OCI-LY7 (cell line): ENCODE data around the gene PAPLN. TPM values are rescaled to one million over a fixed set of nuclear protein-coding genes. Genes with fewer than 3 reads are reported as not detected.

Experiments used
- BruUV-seq: library from RNA; stranded (reverse); fragments of 400-500 nt; replicated peaks from 2 replicates; lab custom pipeline; 2021; lab: Mats Ljungman, UMichigan
- CTCF ChIA-PET: fragments of 300-600 bp; sonication (Branson Sonifier 250); formaldehyde crosslinking; loops from one replicate; lab custom pipeline; 2022; ENCODE audit warnings: antibody characterized with exemption; ENCODE audit not compliant: unreplicated experiment; lab: Charles Lee
- POLR2A ChIA-PET: fragments of 300-600 bp; sonication (Branson Sonifier 250); formaldehyde crosslinking; loops from one replicate; lab custom pipeline; 2022; ENCODE audit warnings: antibody characterized with exemption; lab: Charles Lee
- DNase-seq: peaks from one replicate; pipeline ENCODE4 v3.0.0-alpha.2; 2015; ENCODE audit warnings: low spot score
- H2AFZ ChIP-seq: fragments of 200-600 bp; sonication (generic), shearing (Covaris generic); 2 replicates; pipeline ENCODE4 v1.6.1; 2014; ENCODE audit warnings: mild to moderate bottlenecking, antibody characterized with exemption, low read length, moderate library complexity
- H3K27ac ChIP-seq: fragments of 200-600 bp; sonication (generic); 2 replicates; pipeline ENCODE4 v1.5.1; 2014; ENCODE audit warnings: mixed run types, low read depth, mild to moderate bottlenecking, moderate library complexity, low read length, inconsistent platforms; ENCODE audit not compliant: poor library complexity, severe bottlenecking
- H3K36me3 ChIP-seq: fragments of 200-600 bp; sonication (generic); 2 replicates; pipeline ENCODE4 v1.6.1; 2014; ENCODE audit warnings: mild to moderate bottlenecking, antibody characterized with exemption, low read length, moderate library complexity, mixed read lengths; ENCODE audit not compliant: insufficient read depth
- H3K4me1 ChIP-seq: fragments of 200-600 bp; sonication (generic); 2 replicates; pipeline ENCODE4 v1.5.1; 2014; ENCODE audit warnings: mild to moderate bottlenecking, low read length; ENCODE audit not compliant: insufficient read depth, poor library complexity, severe bottlenecking
- H3K4me2 ChIP-seq: fragments of 200-600 bp; sonication (generic); 2 replicates; pipeline ENCODE4 v1.6.1; 2014; ENCODE audit warnings: mild to moderate bottlenecking, low read length
- H3K4me3 ChIP-seq: fragments of 200-600 bp; sonication (generic); 2 replicates; pipeline ENCODE4 v1.5.1; 2014; ENCODE audit warnings: mild to moderate bottlenecking, low read depth, low read length; ENCODE audit not compliant: poor library complexity, severe bottlenecking
- H3K79me2 ChIP-seq: fragments of 200-600 bp; sonication (generic); 2 replicates; pipeline ENCODE4 v1.6.1; 2016; ENCODE audit warnings: low read depth, mild to moderate bottlenecking, low read length, moderate library complexity, mixed read lengths; ENCODE audit not compliant: insufficient read depth
- H3K9me2 ChIP-seq: fragments of 200-600 bp; sonication (generic); 2 replicates; pipeline ENCODE4 v1.6.1; 2016; ENCODE audit warnings: mild to moderate bottlenecking, low read length, mixed read lengths; ENCODE audit not compliant: insufficient read depth
- H3K9me3 ChIP-seq: fragments of 200-600 bp; sonication (generic); 2 replicates; pipeline ENCODE4 v1.6.1; 2014; ENCODE audit warnings: mild to moderate bottlenecking, mixed run types, low read length, mixed read lengths
- H4K20me1 ChIP-seq: fragments of 200-600 bp; sonication (generic); 2 replicates; pipeline ENCODE4 v1.6.1; 2014; ENCODE audit warnings: mild to moderate bottlenecking, antibody characterized with exemption, low read length, moderate library complexity, mixed read lengths; ENCODE audit not compliant: insufficient read depth
- CTCF ChIP-seq: fragments of 200-600 bp; sonication (generic); conservative IDR thresholded peaks from 2 replicates; pipeline ENCODE4 v1.5.1; 2014; ENCODE audit warnings: mild to moderate bottlenecking, antibody characterized with exemption, low read length, moderate library complexity, mixed read lengths
- EZH2phosphoT487 ChIP-seq: fragments of 200-600 bp; sonication (generic); IDR thresholded peaks from 2 replicates; pipeline ENCODE4 v1.6.1; 2018; ENCODE audit warnings: low read depth, borderline replicate concordance, mild to moderate bottlenecking, mixed run types, antibody characterized with exemption, low read length, moderate library complexity, mixed read lengths
- intact Hi-C: fragments of 100-400 bp; cut with micrococcal nuclease; formaldehyde crosslinking; loops from one replicate; pipeline ENCODE4 v1.10.0; 2022; ENCODE audit not compliant: unreplicated experiment
- total RNA-seq, 2 experiments: library from RNA; depleted of rRNA in 1 of 2; stranded (reverse); fragments of >200 nt in 1 of 2; shearing (Covaris generic) in 1 of 2; gene quantifications; 2 replicates each; pipeline ENCODE4 v1.2.3, GENCODE V29; 2014 to 2022

The PAPLN gene
- total RNA-seq, 2 experiments from 2014 or later, result 4.0 to 9.0 TPM

- H3K4me1 ChIP-seq, result peaks cover 42% of the 10 kb centered on the region
- CTCF ChIA-PET, result no interaction called here
- no peak for DNase-seq
- TF ChIP-seq CTCF (no peak), EZH2phosphoT487 (no peak)
- H3K9me3 ChIP-seq, result no peaks in the 10 kb centered on the region
- no peaks in the 10 kb centered on the region for H3K79me2 ChIP-seq
- H3K4me3 ChIP-seq, result no peak overlapping the region
- POLR2A ChIA-PET, result interaction anchor here (0.6 kb wide), 1 partner anchor 544 kb away, joined by 4 read pairs; no protein-coding TSS in a partner anchor
- H3K9me2 ChIP-seq, result no peaks in the 10 kb centered on the region
- H4K20me1 ChIP-seq, result no peaks in the 10 kb centered on the region
- H3K36me3 ChIP-seq, result no peaks in the 10 kb centered on the region
- peak overlapping the region; percentile 55 for H3K4me2 ChIP-seq
- no peak overlapping the region for H3K27ac ChIP-seq
- intact Hi-C loops, result no loop called here
- H2AFZ ChIP-seq, result no peak overlapping the region
- no TSS peak for BruUV-seq
Measured at GRCh38 chr14:73241481-73242165, 4.3 kb downstream of the PAPLN start.

GRCh38 chr14:73242357-73242901 lies 5.1 kb downstream of the PAPLN start:
- ChIA-PET POLR2A (no interaction called here), CTCF (no interaction called here)
- no TSS peak for BruUV-seq
- Histone ChIP-seq H3K9me3 (no peaks in the 10 kb centered on the region), H3K9me2 (no peaks in the 10 kb centered on the region), H3K4me1 (peaks cover 50% of the 10 kb centered on the region), H3K36me3 (no peaks in the 10 kb centered on the region), H3K79me2 (no peaks in the 10 kb centered on the region), H2AFZ (peak overlapping the region; percentile 12; the same call in 1 of the 2 replicates), H4K20me1 (no peaks in the 10 kb centered on the region), H3K4me3 (no peak overlapping the region), H3K27ac (no peak overlapping the region), H3K4me2 (peak overlapping the region; percentile 25)
- TF ChIP-seq CTCF (no peak), EZH2phosphoT487 (no peak)
- intact Hi-C loops, result no loop called here
- no peak for DNase-seq

- H2AFZ ChIP-seq, result no peak overlapping the region
- ChIA-PET CTCF (no interaction called here), POLR2A (no interaction called here)
- H3K4me1 ChIP-seq, result peaks cover 59% of the 10 kb centered on the region
- intact Hi-C loops, result no loop called here
- no peak overlapping the region; the same call in 1 of the 2 replicates for H3K4me2 ChIP-seq
- no peak overlapping the region for H3K4me3 ChIP-seq
- H3K36me3 ChIP-seq, result no peaks in the 10 kb centered on the region
- no TSS peak for BruUV-seq
- H3K9me2 ChIP-seq, result no peaks in the 10 kb centered on the region
- no peaks in the 10 kb centered on the region for H4K20me1 ChIP-seq
- no peak overlapping the region for H3K27ac ChIP-seq
- TF ChIP-seq CTCF, result no peak
- TF ChIP-seq EZH2phosphoT487, result no peak
- no peaks in the 10 kb centered on the region for H3K9me3 ChIP-seq
- H3K79me2 ChIP-seq, result no peaks in the 10 kb centered on the region
- no peak for DNase-seq
Measured at GRCh38 chr14:73243341-73243740, 6.0 kb downstream of the PAPLN start.
